MM.1S (cell line): ENCODE data around the gene CCDC126.

Experiments
- CTCF ChIP-seq: fragments of 300-600 bp; sonication (generic); IDR thresholded peaks from 2 replicates; pipeline ENCODE4 v1.5.1; 2016; ENCODE audit warnings: antibody characterized with exemption, low read length, mixed read lengths
- EZH2phosphoT487 ChIP-seq: fragments of 300-600 bp; sonication (generic); IDR thresholded peaks from 2 replicates; pipeline ENCODE4 v1.6.1; 2018; ENCODE audit warnings: antibody characterized with exemption, low read length

DNA sequence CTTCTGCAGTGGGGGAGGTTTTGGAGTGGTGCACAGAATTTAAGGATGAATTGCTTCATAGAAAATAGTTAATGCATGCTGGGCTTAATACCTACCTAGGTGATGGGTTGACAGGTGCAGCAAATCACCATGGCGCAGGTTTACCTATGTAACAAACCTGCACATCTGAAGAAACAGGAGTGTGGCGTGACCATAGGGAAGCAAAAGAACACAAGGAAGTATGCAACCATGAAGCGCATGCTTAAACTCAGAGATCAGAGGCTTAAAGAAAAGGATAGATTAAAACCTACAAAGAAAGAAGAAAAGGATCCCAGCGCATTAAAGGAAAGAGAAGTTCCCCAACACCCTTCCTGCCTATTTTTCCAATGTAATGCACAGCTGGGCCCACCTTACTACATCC lies 22.0 kb downstream of the CCDC126 start:
- TF ChIP-seq CTCF (no peak), EZH2phosphoT487 (no peak)
